GM12891 (cell line): ENCODE results near the gene ATRNL1.

Experiments
- PAX5 ChIP-seq: IDR thresholded peaks from 2 replicates; pipeline ENCODE4 v1.6.1; 2011; ENCODE audit warnings: low read length, moderate library complexity, mild to moderate bottlenecking; ENCODE audit not compliant: insufficient read depth, severe bottlenecking
- POLR2A ChIP-seq: IDR thresholded peaks from 2 replicates; pipeline ENCODE4 v1.6.1; 2011; ENCODE audit warnings: low read depth, low read length, control low read depth
- POLR2AphosphoS5 ChIP-seq: IDR thresholded peaks from 2 replicates; pipeline ENCODE4 v1.6.1; 2011; ENCODE audit warnings: low read depth, low read length, control low read depth
- SPI1 ChIP-seq: IDR thresholded peaks from 2 replicates; pipeline ENCODE4 v1.6.1; 2011; ENCODE audit warnings: low read depth, low read length, control low read depth
- TAF1 ChIP-seq: IDR thresholded peaks from 2 replicates; pipeline ENCODE4 v1.6.1; 2011; ENCODE audit warnings: low read depth, low read length, control low read depth

DNA sequence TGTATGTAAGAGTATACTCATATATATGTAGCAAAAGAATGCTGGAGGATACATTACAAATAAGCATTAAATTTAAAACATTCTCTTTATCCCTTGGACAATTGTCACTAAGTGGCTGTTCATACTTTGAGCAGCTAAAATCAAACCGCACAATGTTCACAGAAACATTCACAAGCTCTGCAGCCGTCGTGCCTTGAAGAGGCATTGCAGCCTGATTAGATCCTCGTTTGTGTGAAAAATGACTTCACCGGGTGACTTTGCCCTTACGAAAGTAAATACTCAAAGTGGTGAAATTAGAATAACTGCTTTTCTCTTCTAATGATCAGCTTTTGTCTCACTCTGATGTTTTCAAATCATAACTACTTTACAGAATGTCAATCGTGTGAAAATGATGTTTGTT lies 860.8 kb downstream of the ATRNL1 start:
- TF ChIP-seq POLR2A (no peak), SPI1 (no peak), TAF1 (no peak), POLR2AphosphoS5 (no peak), PAX5 (no peak)
